ENCODE results near the gene CREB5. TPM values are rescaled to one million over a fixed set of nuclear protein-coding genes. Genes with fewer than 3 reads are reported as not detected.

CREB5 gene
- total RNA-seq, 1 experiment from 2014 or later, result 1.3 TPM

DNA sequence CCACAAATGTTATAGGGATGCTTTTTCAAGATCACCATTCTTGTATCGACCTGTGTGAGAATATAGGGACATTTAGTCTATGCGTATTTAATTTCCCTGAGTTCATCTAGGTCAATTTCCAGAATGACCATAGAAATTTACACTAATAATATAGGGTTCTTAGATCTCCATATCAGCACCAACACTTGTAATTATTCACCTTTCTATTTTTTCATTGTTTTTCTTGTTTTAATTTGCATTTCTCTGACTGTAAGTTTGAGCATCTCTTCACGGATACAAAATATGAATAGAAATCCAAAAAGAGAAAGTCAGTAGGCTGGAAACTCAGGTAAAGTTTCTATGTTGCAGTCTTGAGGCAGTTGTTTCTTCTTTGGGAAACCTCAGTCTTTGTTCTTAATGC, 134.8 kb downstream of the CREB5 start:
- Mint-ChIP-seq H3K27ac (no peak overlapping the region), H3K9me3 (peaks cover 26% of the 10 kb centered on the region), H3K36me3 (peaks cover 15% of the 10 kb centered on the region), H3K4me1 (peaks cover 10% of the 10 kb centered on the region), H3K27me3 (ENCODE audit: low read depth) (no peaks in the 10 kb centered on the region), H3K4me3 (no peak overlapping the region)
- TF ChIP-seq, protein P1, sequence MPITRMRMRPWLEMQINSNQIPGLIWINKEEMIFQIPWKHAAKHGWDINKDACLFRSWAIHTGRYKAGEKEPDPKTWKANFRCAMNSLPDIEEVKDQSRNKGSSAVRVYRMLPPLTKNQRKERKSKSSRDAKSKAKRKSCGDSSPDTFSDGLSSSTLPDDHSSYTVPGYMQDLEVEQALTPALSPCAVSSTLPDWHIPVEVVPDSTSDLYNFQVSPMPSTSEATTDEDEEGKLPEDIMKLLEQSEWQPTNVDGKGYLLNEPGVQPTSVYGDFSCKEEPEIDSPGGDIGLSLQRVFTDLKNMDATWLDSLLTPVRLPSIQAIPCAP (CRISPR knock-in tag; IDR thresholded peaks at IDR 0.05), result no peak
- TF ChIP-seq, protein P2, sequence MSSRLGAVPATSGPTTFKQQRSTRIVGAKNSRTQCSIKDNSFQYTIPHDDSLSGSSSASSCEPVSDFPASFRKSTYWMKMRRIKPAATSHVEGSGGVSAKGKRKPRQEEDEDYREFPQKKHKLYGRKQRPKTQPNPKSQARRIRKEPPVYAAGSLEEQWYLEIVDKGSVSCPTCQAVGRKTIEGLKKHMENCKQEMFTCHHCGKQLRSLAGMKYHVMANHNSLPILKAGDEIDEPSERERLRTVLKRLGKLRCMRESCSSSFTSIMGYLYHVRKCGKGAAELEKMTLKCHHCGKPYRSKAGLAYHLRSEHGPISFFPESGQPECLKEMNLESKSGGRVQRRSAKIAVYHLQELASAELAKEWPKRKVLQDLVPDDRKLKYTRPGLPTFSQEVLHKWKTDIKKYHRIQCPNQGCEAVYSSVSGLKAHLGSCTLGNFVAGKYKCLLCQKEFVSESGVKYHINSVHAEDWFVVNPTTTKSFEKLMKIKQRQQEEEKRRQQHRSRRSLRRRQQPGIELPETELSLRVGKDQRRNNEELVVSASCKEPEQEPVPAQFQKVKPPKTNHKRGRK (CRISPR knock-in tag; IDR thresholded peaks at IDR 0.05; ENCODE audit: borderline replicate concordance), result no peak
- TF ChIP-seq ZNF396 (CRISPR knock-in tag; IDR thresholded peaks at IDR 0.05; ENCODE audit: borderline replicate concordance), result no peak
- no peak for DNase-seq (ENCODE audit: low spot score)
- ATAC-seq, result no peak
- ChIA-PET CTCF (no interaction called here), POLR2A (no interaction called here)

DNA sequence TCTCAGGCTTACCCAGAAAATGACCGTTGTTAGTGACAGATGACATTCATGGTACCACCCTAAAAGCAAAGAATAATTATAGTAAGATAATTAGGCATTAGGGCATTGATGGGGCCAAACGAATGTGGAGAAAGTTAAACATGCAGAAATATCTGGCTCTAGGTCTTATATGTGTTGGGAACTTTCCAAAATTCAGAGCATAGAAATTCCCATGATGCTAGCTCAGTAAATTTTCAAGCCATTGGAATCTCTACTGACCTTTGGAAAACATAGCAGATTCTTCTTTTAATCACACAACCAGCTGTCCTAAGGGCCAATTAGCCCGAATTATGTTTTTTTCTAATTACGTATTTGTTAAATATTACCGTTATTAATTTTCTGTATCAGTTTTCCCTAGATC, 136.1 kb downstream of the CREB5 start:
- CTCF ChIA-PET, result no interaction called here
- Mint-ChIP-seq H3K27me3 (ENCODE audit: low read depth) (no peaks in the 10 kb centered on the region), H3K9me3 (peaks cover 26% of the 10 kb centered on the region), H3K27ac (no peak overlapping the region), H3K4me1 (peaks cover 10% of the 10 kb centered on the region), H3K36me3 (peaks cover 15% of the 10 kb centered on the region), H3K4me3 (no peak overlapping the region)
- no peak for ATAC-seq
- no peak for DNase-seq (ENCODE audit: low spot score)
- POLR2A ChIA-PET, result no interaction called here
- no peak for TF ChIP-seq NR1H2 (CRISPR knock-in tag; IDR thresholded peaks at IDR 0.05)
- TF ChIP-seq, protein P1 (CRISPR knock-in tag; IDR thresholded peaks at IDR 0.05), result no peak
- TF ChIP-seq, protein P3, sequence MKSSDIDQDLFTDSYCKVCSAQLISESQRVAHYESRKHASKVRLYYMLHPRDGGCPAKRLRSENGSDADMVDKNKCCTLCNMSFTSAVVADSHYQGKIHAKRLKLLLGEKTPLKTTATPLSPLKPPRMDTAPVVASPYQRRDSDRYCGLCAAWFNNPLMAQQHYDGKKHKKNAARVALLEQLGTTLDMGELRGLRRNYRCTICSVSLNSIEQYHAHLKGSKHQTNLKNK (CRISPR knock-in tag; IDR thresholded peaks at IDR 0.05), result no peak

DNA sequence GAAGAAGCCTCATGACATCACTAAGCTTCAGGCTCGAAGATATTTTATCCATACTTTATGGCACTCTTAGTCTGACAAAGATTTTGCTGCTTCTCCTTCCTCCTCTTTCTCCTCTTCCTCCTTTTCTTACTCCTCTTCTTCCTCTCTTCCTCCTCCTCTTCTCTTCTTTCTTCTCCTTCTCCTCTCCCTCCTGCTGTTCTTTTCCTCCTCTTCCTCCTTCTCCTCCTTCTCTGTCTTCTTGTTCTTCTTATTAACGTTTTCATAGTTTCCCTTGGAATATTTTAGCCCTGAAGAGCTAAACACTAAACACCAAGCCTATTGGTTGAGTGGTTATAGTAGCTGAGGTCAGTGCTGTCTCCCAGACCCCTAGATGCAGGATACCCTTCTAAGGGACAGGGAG, 137.7 kb downstream of the CREB5 start:
- Mint-ChIP-seq H3K36me3 (peaks cover 15% of the 10 kb centered on the region), H3K4me1 (peaks cover 10% of the 10 kb centered on the region), H3K9me3 (peaks cover 26% of the 10 kb centered on the region), H3K4me3 (no peak overlapping the region), H3K27me3 (ENCODE audit: low read depth) (no peaks in the 10 kb centered on the region), H3K27ac (no peak overlapping the region)
- ChIA-PET POLR2A (no interaction called here), CTCF (interaction anchor here (1.5 kb wide), 1 partner anchor 78 kb away, joined by 3 read pairs; no protein-coding TSS in a partner anchor)
- TF ChIP-seq, protein P4, sequence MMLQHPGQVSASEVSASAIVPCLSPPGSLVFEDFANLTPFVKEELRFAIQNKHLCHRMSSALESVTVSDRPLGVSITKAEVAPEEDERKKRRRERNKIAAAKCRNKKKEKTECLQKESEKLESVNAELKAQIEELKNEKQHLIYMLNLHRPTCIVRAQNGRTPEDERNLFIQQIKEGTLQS (CRISPR knock-in tag; conservative IDR thresholded peaks at IDR 0.05), result no peak
- TF ChIP-seq, protein P2 (CRISPR knock-in tag; IDR thresholded peaks at IDR 0.05; ENCODE audit: borderline replicate concordance), result peak; percentile 58; the same call in 1 of the 2 replicates
- ATAC-seq (no peak), DNase-seq (ENCODE audit: low spot score) (no peak)

DNA sequence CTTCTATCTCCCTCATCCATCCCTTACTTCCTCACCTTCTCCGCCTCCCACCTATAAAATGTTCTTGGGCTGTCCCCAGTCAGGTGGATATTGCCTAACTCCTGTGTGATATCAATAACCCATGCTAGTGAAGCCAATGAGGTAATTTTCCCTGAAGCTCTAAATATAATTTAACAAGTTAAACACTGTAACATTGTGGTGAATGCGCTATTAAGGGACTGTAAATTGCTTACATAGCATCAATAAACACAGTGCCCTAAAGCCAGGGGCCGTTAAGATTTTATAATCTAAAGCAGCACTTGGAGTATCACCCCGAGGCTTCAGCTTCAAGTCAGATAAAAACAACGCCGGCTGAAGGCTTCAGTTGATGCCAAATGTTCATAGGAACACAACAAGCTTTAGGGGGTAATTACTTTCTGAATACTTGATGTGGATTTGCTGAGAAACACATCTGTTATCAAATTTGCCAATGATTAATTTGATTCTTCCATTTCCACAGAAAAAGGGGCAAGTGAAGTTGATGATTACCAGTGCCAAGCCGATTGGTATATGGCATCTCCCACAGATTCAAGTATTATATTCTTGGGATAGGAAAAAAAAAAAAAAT, 138.4 kb downstream of the CREB5 start:
- ATAC-seq, result no peak
- Mint-ChIP-seq H3K27me3 (ENCODE audit: low read depth) (no peaks in the 10 kb centered on the region), H3K4me1 (peaks cover 11% of the 10 kb centered on the region), H3K4me3 (no peak overlapping the region), H3K9me3 (peaks cover 21% of the 10 kb centered on the region), H3K36me3 (peaks cover 14% of the 10 kb centered on the region), H3K27ac (no peak overlapping the region)
- ChIA-PET POLR2A (no interaction called here), CTCF (interaction anchor here (0.6 to 1.5 kb wide), 3 partner anchors 14 to 139 kb away, joined by 3 read pairs; no protein-coding TSS in a partner anchor)
- TF ChIP-seq ZNF263 (CRISPR knock-in tag; IDR thresholded peaks at IDR 0.05; ENCODE audit: low read depth) (no peak), TEAD4 (CRISPR knock-in tag; IDR thresholded peaks at IDR 0.05) (no peak), SP1 (CRISPR knock-in tag; conservative IDR thresholded peaks at IDR 0.05) (no peak), NR3C1 (CRISPR knock-in tag; conservative IDR thresholded peaks at IDR 0.05; ENCODE audit: low read depth) (no peak), NFE2L1 (CRISPR knock-in tag; IDR thresholded peaks at IDR 0.05) (no peak)
- TF ChIP-seq, protein P5, sequence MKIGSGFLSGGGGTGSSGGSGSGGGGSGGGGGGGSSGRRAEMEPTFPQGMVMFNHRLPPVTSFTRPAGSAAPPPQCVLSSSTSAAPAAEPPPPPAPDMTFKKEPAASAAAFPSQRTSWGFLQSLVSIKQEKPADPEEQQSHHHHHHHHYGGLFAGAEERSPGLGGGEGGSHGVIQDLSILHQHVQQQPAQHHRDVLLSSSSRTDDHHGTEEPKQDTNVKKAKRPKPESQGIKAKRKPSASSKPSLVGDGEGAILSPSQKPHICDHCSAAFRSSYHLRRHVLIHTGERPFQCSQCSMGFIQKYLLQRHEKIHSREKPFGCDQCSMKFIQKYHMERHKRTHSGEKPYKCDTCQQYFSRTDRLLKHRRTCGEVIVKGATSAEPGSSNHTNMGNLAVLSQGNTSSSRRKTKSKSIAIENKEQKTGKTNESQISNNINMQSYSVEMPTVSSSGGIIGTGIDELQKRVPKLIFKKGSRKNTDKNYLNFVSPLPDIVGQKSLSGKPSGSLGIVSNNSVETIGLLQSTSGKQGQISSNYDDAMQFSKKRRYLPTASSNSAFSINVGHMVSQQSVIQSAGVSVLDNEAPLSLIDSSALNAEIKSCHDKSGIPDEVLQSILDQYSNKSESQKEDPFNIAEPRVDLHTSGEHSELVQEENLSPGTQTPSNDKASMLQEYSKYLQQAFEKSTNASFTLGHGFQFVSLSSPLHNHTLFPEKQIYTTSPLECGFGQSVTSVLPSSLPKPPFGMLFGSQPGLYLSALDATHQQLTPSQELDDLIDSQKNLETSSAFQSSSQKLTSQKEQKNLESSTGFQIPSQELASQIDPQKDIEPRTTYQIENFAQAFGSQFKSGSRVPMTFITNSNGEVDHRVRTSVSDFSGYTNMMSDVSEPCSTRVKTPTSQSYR (CRISPR knock-in tag; IDR thresholded peaks at IDR 0.05), result no peak
- TF ChIP-seq, protein P6, sequence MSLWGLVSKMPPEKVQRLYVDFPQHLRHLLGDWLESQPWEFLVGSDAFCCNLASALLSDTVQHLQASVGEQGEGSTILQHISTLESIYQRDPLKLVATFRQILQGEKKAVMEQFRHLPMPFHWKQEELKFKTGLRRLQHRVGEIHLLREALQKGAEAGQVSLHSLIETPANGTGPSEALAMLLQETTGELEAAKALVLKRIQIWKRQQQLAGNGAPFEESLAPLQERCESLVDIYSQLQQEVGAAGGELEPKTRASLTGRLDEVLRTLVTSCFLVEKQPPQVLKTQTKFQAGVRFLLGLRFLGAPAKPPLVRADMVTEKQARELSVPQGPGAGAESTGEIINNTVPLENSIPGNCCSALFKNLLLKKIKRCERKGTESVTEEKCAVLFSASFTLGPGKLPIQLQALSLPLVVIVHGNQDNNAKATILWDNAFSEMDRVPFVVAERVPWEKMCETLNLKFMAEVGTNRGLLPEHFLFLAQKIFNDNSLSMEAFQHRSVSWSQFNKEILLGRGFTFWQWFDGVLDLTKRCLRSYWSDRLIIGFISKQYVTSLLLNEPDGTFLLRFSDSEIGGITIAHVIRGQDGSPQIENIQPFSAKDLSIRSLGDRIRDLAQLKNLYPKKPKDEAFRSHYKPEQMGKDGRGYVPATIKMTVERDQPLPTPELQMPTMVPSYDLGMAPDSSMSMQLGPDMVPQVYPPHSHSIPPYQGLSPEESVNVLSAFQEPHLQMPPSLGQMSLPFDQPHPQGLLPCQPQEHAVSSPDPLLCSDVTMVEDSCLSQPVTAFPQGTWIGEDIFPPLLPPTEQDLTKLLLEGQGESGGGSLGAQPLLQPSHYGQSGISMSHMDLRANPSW (CRISPR knock-in tag; conservative IDR thresholded peaks at IDR 0.05; ENCODE audit: low read depth), result no peak
- DNase-seq (ENCODE audit: low spot score), result no peak
